Activated naive CD4-positive, alpha-beta T cell treated with Interleukin-2 at 50 U/mL for 16 hours (primary cell): ENCODE data around the gene TMEM178A.
"Not testable (repeated sequence)": the region's sequence is repeated elsewhere in the genome, so short reads cannot be mapped to it uniquely, and the experiment has no call there.

Source experiments
- DNase-seq: peaks from one replicate; pipeline ENCODE4 v3.0.0-alpha.2; 2020

The TMEM178A gene

GRCh38 chr2:39665811-39666490, at the start of gene TMEM178A:
Gene TMEM178A (plus strand): TSS chr2:39665917. CDS start chr2:39665975, 58 bp downstream.
- DNase-seq, result no peak

GRCh38 chr2:39618236-39618635, 47.5 kb upstream of the TMEM178A start:
- no peak for DNase-seq

- no peak for DNase-seq
Observed at GRCh38 chr2:39618736-39619135, 47.0 kb upstream of the TMEM178A start.

- no peak for DNase-seq
Observed at GRCh38 chr2:39620067-39620466, 45.6 kb upstream of the TMEM178A start.

GRCh38 chr2:39621596-39621995, 44.1 kb upstream of the TMEM178A start:
- DNase-seq, result no peak

GRCh38 chr2:39622860-39623259, 42.9 kb upstream of the TMEM178A start:
- DNase-seq, result no peak

GRCh38 chr2:39623917-39624316, 41.8 kb upstream of the TMEM178A start:
- DNase-seq, result no peak

GRCh38 chr2:39625193-39625926, 40.4 kb upstream of the TMEM178A start:
- no peak for DNase-seq

- no peak for DNase-seq
Observed at GRCh38 chr2:39625927-39626270, 39.8 kb upstream of the TMEM178A start.

GRCh38 chr2:39628346-39628745, 37.4 kb upstream of the TMEM178A start:
- DNase-seq, result not testable (repeated sequence)

GRCh38 chr2:39629646-39630045, 36.1 kb upstream of the TMEM178A start:
- no peak for DNase-seq

GRCh38 chr2:39631256-39631655, 34.5 kb upstream of the TMEM178A start:
- DNase-seq, result no peak

GRCh38 chr2:39631718-39632117, 34.0 kb upstream of the TMEM178A start:
- no peak for DNase-seq

- no peak for DNase-seq
Observed at GRCh38 chr2:39632876-39633275, 32.8 kb upstream of the TMEM178A start.

GRCh38 chr2:39636306-39636705, 29.4 kb upstream of the TMEM178A start:
- DNase-seq, result no peak

GRCh38 chr2:39638581-39638980, 27.1 kb upstream of the TMEM178A start:
- no peak for DNase-seq

GRCh38 chr2:39640107-39640506, 25.6 kb upstream of the TMEM178A start:
- DNase-seq, result no peak

GRCh38 chr2:39640681-39641080, 25.0 kb upstream of the TMEM178A start:
- no peak for DNase-seq

GRCh38 chr2:39641635-39642034, 24.1 kb upstream of the TMEM178A start:
- no peak for DNase-seq

GRCh38 chr2:39642051-39642718, 23.5 kb upstream of the TMEM178A start:
- no peak for DNase-seq

- no peak for DNase-seq
Observed at GRCh38 chr2:39645826-39646225, 19.9 kb upstream of the TMEM178A start.

- no peak for DNase-seq
Observed at GRCh38 chr2:39646267-39646666, 19.4 kb upstream of the TMEM178A start.

- DNase-seq, result no peak
Observed at GRCh38 chr2:39647104-39647765, 18.5 kb upstream of the TMEM178A start.

- no peak for DNase-seq
Observed at GRCh38 chr2:39648580-39648979, 17.1 kb upstream of the TMEM178A start.
